HL-60 (cell line): ENCODE results near the gene ZRANB2.

Source experiments
- DNase-seq, 2 experiments: peaks; one replicate each; pipeline ENCODE4 v3.0.0-alpha.2; 2010 to 2020; ENCODE audit warnings: low read depth in 1 of 2, low spot score in 1 of 2
- H3K27ac ChIP-seq: fragments of 250-450 bp; sonication (Bioruptor Pico); replicated peaks from 2 replicates; pipeline ENCODE4 v1.5.1; 2020; ENCODE audit warnings: mild to moderate bottlenecking, moderate library complexity
- H3K27me3 ChIP-seq: fragments of 250-450 bp; sonication (Bioruptor Pico); 2 replicates; pipeline ENCODE4 v1.5.1; 2021; ENCODE audit warnings: mild to moderate bottlenecking, moderate library complexity; ENCODE audit not compliant: insufficient read depth, poor library complexity, severe bottlenecking
- H3K4me3 ChIP-seq: replicated peaks from 2 replicates; pipeline ENCODE4 v1.5.1; 2011; ENCODE audit warnings: mild to moderate bottlenecking, control low read depth, low read length; ENCODE audit not compliant: insufficient read depth
- GABPA ChIP-seq: IDR thresholded peaks from 2 replicates; pipeline ENCODE4 v1.6.1; 2012; ENCODE audit warnings: low read depth
- POLR2AphosphoS5 ChIP-seq: IDR thresholded peaks from 2 replicates; pipeline ENCODE4 v1.6.1; 2012; ENCODE audit warnings: low read depth
- SPI1 ChIP-seq: IDR thresholded peaks from 2 replicates; pipeline ENCODE4 v1.6.1; 2012; ENCODE audit warnings: low read depth, mild to moderate bottlenecking, borderline replicate concordance
- TF ChIP-seq, protein P1 (sequence below): IDR thresholded peaks from one replicate; pipeline ENCODE4 v1.5.1; 2011; ENCODE audit warnings: low read length, control low read depth, inconsistent platforms; ENCODE audit not compliant: insufficient read depth
- TF ChIP-seq, protein P2 (sequence below): IDR thresholded peaks from 2 replicates; pipeline ENCODE4 v1.6.1; 2012; ENCODE audit warnings: low read depth; ENCODE audit not compliant: insufficient replicate concordance

Gene ZRANB2

DNA sequence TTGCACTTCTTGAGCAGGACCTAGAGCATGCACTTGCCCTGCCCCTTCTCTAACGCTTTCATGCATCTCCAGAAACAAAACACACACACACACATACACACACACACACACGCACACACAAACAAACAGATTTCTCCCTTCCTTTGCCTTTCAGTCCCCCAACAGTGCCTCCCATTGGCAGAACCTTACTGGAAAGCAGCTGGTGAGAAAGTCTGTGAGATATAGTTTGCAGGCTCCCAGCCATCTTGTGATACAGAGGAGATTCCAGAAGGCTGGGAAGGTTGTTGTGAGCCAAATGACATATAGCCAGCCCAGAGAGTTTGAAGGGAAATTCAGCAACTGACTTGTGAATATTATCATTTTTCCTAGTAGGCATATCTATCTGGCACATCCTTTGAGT is 35.9 kb upstream of the ZRANB2 start:
- TF ChIP-seq GABPA (no peak), POLR2AphosphoS5 (no peak), SPI1 (no peak)
- TF ChIP-seq, protein P1, sequence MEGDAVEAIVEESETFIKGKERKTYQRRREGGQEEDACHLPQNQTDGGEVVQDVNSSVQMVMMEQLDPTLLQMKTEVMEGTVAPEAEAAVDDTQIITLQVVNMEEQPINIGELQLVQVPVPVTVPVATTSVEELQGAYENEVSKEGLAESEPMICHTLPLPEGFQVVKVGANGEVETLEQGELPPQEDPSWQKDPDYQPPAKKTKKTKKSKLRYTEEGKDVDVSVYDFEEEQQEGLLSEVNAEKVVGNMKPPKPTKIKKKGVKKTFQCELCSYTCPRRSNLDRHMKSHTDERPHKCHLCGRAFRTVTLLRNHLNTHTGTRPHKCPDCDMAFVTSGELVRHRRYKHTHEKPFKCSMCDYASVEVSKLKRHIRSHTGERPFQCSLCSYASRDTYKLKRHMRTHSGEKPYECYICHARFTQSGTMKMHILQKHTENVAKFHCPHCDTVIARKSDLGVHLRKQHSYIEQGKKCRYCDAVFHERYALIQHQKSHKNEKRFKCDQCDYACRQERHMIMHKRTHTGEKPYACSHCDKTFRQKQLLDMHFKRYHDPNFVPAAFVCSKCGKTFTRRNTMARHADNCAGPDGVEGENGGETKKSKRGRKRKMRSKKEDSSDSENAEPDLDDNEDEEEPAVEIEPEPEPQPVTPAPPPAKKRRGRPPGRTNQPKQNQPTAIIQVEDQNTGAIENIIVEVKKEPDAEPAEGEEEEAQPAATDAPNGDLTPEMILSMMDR: no peak
- TF ChIP-seq, protein P2, sequence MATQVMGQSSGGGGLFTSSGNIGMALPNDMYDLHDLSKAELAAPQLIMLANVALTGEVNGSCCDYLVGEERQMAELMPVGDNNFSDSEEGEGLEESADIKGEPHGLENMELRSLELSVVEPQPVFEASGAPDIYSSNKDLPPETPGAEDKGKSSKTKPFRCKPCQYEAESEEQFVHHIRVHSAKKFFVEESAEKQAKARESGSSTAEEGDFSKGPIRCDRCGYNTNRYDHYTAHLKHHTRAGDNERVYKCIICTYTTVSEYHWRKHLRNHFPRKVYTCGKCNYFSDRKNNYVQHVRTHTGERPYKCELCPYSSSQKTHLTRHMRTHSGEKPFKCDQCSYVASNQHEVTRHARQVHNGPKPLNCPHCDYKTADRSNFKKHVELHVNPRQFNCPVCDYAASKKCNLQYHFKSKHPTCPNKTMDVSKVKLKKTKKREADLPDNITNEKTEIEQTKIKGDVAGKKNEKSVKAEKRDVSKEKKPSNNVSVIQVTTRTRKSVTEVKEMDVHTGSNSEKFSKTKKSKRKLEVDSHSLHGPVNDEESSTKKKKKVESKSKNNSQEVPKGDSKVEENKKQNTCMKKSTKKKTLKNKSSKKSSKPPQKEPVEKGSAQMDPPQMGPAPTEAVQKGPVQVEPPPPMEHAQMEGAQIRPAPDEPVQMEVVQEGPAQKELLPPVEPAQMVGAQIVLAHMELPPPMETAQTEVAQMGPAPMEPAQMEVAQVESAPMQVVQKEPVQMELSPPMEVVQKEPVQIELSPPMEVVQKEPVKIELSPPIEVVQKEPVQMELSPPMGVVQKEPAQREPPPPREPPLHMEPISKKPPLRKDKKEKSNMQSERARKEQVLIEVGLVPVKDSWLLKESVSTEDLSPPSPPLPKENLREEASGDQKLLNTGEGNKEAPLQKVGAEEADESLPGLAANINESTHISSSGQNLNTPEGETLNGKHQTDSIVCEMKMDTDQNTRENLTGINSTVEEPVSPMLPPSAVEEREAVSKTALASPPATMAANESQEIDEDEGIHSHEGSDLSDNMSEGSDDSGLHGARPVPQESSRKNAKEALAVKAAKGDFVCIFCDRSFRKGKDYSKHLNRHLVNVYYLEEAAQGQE: no peak
- no peak for DNase-seq
- Histone ChIP-seq H3K27ac (no peak overlapping the region), H3K4me3 (no peak overlapping the region), H3K27me3 (no peaks in the 10 kb centered on the region)

DNA sequence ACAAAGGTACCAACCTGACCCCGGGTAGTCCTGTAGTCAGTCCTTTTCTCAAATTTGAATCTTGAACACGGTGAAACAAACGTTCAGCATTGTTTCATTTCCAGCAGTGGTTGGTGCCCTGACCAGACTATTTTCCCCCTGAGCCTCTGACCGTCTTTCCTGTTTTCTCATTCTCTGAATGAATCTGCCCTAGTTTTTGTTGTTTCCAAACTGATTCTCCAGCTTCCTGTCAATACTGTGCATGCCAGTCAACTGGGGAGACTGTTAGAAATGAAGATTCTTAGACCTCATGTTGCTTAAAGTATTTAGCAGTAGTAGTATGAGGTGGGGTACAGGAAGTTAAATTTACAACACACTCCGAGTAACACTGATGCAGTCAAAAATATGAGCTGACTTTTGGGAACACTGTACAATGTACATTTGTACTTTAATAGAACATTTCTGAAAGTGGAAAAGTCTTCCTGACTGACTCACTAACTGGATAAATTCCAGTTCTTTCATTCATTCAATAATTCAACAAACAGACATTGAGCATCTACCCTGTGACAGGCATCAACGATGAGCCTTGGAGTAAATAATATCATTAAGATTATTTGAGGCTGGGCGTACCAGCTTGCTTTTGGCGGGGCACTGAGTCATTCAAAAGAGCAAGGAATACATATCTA is 26.0 kb upstream of the ZRANB2 start:
- Histone ChIP-seq H3K4me3 (no peak overlapping the region), H3K27me3 (no peaks in the 10 kb centered on the region), H3K27ac (no peak overlapping the region)
- TF ChIP-seq POLR2AphosphoS5 (no peak), GABPA (no peak)
- DNase-seq: no peak

DNA sequence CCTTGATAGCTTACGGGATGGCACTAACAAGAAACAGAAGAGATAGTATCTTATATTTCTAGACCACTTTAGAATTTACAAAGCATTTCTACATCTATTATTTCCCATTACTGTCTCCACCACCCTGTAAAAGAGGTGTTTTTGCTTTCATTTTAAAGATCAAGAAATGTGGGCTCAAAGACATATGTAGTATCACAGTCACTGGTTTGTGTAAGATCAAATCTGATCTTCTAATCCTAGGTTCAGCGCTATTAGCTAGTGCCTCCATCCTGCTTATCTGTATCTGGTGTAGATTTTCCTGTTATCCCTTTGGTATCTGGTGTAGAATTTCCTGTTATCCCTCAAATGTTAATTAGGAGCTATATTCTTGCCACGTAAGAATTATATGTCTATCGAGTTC is 23.6 kb upstream of the ZRANB2 start:
- DNase-seq: no peak
- H3K4me3 ChIP-seq: no peak overlapping the region
- TF ChIP-seq GABPA (no peak), SPI1 (no peak), POLR2AphosphoS5 (no peak)
- TF ChIP-seq, protein P1: no peak
- TF ChIP-seq, protein P2: no peak
- no peak overlapping the region for H3K27ac ChIP-seq
- H3K27me3 ChIP-seq: no peaks in the 10 kb centered on the region

DNA sequence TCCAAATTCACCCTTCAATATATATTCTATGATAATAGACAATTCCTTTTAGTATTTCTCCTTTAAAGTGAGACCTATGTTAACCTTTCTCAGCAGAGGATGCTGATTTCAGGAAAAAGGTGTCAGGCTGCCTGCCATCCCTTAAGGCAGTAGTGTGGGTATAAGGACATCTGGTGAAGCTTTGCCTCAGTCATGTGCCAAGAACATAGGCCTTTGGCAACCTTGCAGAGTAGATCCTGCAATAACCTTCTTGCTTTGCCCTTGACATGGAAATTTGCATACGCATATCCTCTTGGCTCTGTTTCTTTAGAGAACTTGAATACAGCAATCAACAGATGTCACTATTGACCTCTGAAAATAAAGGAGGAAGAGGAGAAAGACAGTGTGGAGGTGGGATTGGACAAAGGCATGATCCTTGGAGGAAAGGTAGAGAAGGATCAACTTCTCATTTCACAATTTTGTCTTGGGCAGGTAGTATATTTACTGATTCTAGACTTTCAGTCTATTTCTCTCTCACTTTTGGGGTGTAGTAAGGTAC is 21.1 kb upstream of the ZRANB2 start:
- Histone ChIP-seq H3K27me3 (no peaks in the 10 kb centered on the region), H3K4me3 (no peak overlapping the region), H3K27ac (no peak overlapping the region)
- no peak for DNase-seq
- TF ChIP-seq, protein P1: no peak
- TF ChIP-seq SPI1: no peak
- no peak for TF ChIP-seq GABPA
- TF ChIP-seq, protein P2: no peak
- TF ChIP-seq POLR2AphosphoS5: no peak
